Measurements from ENCODE around the gene SLC2A2.

- TF ChIP-seq CTCF (IDR thresholded peaks at IDR 0.05): no peak
- TF ChIP-seq POLR2AphosphoS5 (IDR thresholded peaks at IDR 0.05): no peak
- no peak for TF ChIP-seq POLR2A (IDR thresholded peaks at IDR 0.05)
- no peak for TF ChIP-seq EP300 (IDR thresholded peaks at IDR 0.05; ENCODE audit: low read depth)
These were observed 39.7 kb upstream of the SLC2A2 start for GRCh38 chr3:171066206-171066605.
